HTERT RPE-1 (cell line): Measurements from ENCODE around the gene SMIM1.
"Not testable (repeated sequence)": the region's sequence is repeated elsewhere in the genome, so short reads cannot be mapped to it uniquely, and the experiment has no call there.

Source experiments
- in situ Hi-C: fragments of 300-500 bp; cut with MboI; formaldehyde crosslinking; loops from 4 replicates; pipeline ENCODE4 v1.14.3; 2020; ENCODE audit warnings: low sequenced_read_pairs

The SMIM1 gene

DNA sequence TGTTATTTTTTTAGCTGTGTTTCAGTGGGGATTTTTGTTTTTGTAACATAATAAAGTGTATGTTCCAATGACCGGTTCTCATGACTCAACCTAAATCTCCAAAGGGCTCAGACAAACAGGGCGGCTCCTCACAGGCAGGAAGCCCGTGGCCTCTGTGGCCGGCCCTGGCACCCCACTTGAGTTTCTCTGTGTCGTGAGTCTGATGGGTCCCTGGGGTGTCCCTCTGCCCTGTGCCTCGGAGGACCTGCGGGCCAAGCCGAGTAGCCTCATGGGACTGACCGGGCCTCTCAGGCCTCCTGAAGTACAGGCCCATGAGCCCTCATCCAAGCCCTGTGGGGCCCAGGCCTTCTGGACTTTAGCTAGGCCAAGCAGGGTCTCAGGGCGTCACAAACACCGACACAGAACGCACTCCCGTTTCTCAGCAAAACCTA is 36.4 kb upstream of the SMIM1 start:
- in situ Hi-C loops, result no loop called here

DNA sequence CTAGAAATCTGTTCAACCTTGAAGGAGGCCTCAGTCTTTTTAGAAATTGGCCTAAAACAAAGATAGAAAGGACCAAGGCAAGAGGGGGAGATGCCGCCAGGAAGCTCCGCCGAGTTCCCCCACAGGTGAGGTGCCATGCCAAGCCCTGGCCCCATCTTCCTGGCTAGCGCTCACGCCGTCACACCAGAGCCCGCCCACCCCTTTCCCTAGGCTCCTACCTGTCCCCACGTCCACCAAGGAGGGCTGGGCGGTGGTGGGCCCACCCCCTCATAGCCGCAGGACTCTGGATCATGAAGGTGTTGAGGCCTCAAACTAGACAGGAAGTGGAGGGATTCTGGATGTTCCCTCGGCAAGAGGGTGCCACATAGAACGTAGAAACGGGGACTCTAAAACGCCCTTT is 35.8 kb upstream of the SMIM1 start:
- in situ Hi-C loops, result no loop called here

DNA sequence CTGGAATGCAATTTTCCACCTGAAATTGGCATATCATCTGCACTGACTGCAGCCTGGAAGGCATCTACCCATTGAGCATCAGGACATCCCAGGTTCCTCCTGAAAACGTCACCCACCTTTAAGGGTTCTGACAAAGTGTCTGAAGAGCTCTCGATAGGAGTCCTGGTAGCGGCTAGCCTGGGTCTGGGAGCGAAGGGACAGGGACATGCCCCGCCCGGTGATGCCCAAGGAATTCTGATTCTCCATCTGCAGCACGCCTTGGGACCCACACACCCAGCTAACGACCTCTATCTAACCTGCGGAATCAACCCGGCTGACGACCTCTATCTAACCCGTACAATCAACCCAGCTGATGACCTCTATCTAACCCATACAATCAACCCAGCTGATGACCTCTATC is 33.6 kb upstream of the SMIM1 start:
- in situ Hi-C loops, result no loop called here

- in situ Hi-C loops, result no loop called here
Observed at GRCh38 chr1:3740042-3740441, 32.5 kb upstream of the SMIM1 start.

GRCh38 chr1:3740752-3741151 is 31.8 kb upstream of the SMIM1 start:
- in situ Hi-C loops, result no loop called here

- in situ Hi-C loops, result no loop called here
Observed at GRCh38 chr1:3741566-3742438, 30.7 kb upstream of the SMIM1 start.

DNA sequence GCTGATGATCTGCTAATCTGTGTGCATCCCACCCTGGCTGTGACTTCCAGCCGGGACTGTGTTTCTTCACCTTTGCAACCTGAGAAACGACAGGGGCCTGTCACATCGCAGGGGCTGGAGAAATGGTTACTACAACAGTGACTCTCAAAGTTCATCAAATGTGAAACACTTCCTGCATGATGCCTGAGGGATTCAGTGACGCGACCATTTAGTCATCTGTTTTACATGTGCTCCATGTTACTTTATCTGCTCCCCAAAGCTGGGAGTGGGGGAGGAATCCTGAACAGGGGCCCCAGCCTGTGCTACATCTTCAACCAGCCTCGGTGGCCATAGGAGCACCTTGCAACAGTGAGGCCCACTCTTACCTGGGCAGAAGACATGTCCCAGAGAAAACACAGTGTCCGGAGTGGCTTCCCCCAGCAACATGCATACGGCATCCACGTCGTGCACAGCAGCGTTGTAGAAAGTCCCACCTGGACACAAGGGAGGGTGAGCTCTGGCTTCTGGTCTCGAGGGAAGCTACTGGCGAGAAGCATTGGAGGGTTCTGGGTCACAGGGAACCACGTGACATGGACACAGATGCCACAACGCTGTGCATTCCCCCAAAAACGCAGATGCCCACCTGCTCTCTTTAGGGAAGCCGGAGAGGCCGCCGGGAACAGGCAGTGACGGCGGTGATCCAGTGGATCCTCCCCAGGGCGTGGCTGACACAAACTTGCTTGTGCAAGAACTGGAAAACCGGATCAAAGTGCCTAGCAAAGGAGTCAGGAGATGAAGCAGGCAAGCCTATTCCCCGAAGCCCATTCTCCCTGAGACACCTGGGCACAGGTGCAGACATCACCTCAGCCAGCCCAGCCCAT is 29.9 kb upstream of the SMIM1 start:
- in situ Hi-C loops, result no loop called here

GRCh38 chr1:3743421-3743820 is 29.1 kb upstream of the SMIM1 start:
- in situ Hi-C loops, result no loop called here

GRCh38 chr1:3743826-3744225 is 28.7 kb upstream of the SMIM1 start:
- in situ Hi-C loops, result no loop called here

GRCh38 chr1:3744646-3745045 is 27.9 kb upstream of the SMIM1 start:
- in situ Hi-C loops, result no loop called here

DNA sequence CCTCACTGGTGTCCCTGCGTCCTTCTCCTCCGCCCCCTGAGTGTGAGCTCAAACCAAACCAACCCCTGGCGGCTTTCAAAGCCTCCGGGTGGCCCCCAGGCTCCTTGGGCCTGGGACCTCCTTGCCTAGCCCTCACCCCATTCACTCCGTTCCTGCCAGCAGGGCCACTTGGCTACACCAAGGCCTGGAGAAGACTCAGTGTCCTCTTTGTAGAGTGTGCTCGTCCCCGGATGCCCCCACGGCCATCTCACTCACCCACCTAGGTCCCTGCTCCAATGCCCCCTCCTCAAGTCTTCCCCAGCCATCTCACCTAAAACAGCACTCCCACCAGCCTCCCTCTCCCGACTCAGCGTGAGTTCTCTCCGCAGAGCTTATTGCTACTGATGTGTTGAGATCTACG is 27.5 kb upstream of the SMIM1 start:
- in situ Hi-C loops, result no loop called here

DNA sequence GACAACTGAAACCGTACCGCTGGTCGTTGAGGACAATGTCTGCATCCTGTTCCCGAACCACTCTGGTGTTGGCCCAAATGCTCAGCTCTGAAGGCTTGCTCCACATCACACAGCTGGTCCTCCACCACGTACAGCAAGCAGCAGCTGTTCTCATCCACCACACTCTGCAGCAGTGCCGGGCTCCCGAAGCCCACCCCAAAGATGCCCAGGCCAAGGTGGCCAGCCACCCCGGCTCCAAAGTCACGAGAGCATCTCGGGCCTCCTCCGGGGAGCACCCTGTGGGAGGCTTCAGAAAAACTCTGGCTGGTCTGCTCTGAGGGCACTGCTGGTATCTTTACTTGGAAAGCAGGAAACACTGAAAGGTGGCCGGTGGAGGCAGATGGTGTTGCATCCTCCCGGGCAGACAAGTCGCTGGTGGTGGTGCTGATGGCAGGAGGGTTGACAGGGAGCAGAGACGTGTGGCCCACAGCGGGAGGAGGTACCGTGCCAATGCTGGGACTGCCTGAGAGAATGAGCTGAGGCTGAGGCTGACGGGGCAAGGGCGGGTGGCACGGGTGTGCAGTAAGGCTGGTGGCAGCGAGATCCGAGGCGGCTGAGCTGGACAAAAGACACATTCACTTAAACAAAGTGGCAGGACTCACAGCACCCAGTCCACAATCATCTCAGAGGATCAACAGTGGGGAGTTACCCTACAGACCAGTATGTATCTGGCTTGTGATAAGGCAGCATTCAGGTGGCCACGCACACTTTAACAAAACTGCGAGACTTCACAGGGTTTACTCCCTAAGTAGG is 26.8 kb upstream of the SMIM1 start:
- in situ Hi-C loops, result no loop called here

DNA sequence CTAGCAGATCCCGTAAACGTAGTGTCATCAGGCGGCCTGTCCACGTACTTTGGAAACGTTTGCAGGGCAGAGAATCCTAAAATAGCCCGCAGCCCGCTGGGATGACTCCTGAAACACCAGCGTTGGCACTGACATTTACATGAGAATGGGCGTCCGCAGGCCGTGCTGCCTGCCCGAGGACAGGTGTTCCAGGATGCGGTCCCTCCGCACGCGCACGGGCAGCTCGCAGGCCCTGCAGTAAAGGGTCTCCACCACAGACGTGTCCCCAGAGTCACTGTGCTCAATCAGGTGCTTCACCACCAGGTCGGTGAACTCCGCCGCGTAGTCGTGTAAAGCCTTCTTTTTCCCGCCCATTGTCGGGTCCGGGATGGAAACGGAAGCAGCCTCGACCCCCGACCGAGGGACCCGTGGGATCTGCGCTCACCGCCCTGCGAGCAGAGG is 26.1 kb upstream of the SMIM1 start:
- in situ Hi-C loops, result no loop called here

DNA sequence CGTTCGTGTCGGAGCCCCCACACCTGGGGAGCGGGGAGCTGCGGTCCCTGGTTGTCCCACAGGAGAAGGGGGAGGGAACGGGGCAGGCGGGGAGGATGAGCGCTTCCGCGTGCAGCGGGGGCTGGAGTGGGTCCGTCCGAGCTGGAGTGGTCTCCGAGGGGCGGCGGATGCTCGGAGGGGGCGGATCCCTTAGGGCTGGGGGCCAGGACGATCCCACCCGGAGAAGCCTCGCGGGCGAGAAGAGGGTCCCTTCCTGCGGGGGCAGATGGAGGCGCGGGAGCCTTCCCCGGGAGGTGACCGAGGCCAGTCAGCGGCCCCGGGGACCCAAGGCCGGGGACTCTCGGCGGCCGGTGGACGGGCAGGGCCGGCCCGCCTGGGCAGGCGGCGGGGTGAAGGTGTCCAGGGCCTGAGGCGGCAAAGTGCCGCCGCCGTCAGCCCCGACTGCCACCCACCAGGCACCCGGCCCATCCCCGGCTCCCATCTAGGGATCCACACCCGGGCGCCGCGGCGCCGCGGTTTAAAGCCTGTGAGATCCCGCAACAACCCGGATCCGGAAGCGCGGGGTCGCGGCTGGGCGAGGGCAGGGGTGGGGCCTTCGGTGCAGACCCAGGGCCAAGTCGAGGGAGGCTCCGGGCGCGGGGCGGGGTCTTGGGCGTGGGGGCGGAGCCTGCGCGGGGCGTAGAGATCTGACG is 25.6 kb upstream of the SMIM1 start:
- in situ Hi-C loops, result no loop called here

GRCh38 chr1:3747522-3747848 is 25.1 kb upstream of the SMIM1 start:
- in situ Hi-C loops, result no loop called here

- in situ Hi-C loops, result no loop called here
Observed at GRCh38 chr1:3747903-3748302, 24.6 kb upstream of the SMIM1 start.

DNA sequence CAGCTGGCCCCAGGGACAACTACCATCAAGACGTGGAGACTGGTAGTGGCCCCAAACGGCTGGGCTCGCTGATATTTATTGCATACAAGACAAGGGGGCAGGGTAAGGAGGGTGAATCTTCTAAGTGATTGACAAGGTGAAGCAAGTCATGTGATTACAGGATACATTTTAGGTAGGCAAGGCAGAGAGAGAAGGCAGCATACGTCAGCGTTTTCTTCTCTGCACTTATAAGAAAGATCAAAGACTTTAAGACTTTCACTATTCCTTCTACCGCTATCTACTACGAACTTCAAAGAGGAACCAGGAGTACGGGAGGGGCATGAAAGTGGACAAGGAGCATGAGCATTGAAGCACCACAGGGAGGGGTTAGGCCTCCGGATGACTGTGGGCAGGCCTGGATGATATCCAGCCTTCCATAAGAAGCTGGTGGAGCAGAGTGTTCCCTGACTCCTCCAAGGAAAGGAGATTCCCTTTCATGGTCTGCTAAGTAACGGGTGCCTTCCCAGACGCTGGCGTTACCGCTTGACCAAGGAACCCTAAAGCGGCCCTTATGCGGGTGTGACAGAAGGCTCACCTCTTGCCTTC is 24.1 kb upstream of the SMIM1 start:
- in situ Hi-C loops, result not testable (repeated sequence)

DNA sequence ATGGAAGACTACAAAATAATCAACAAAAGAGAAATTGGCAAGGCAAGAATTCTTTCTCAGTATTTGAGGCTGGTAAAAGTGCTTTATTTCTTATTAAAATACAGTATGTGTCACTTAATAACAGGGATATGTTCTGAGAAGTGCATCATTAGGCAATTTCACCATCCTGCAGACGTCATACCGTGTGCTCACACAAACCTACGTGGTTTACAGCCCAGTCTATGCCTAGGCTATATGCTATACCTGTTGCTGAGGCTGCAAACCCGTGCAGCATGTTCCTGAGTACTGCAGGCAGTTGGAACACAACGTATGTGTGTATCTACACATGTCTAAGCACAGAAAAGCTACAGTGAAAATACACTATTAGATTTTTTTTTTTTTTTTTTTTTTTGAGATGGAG is 23.0 kb upstream of the SMIM1 start:
- in situ Hi-C loops, result no loop called here

DNA sequence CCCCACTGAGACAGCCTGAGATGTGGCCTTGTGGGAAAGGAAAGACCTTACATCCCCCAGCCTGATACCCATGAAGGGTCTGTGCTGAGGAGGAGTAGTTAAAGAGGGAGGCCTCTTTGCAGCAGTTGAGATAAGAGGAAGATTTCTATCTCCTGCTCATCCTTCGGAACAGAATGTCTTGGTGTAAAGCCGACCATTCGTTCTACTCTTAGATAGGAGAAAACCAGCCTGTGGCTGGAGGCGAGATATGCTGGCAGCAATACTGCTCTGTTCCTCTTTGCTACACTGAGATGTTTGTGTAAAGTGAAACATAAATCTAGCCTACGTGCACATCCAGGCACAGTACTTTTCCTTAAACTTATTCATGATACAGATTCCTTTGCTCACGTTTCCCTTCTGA is 21.8 kb upstream of the SMIM1 start:
- in situ Hi-C loops, result no loop called here

GRCh38 chr1:3752400-3752945 is 20.1 kb upstream of the SMIM1 start, which contains the start of gene CCDC27:
Gene CCDC27, plus strand, starts transcription at chr1:3752450. Its CDS starts 32 bp downstream, at chr1:3752482.
- in situ Hi-C loops, result no loop called here
